ENCODE measurements around the gene CCSAP.

Gene CCSAP

GRCh38 chr1:229298887-229299503 lies 43.9 kb downstream of the CCSAP start:
- H4K20me1 ChIP-seq (ENCODE audit: insufficient read depth, low read length, poor library complexity, severe bottlenecking) = no peaks in the 10 kb centered on the region
- H3K9me3 ChIP-seq (ENCODE audit: insufficient read depth, low read depth, low read length) = no peaks in the 10 kb centered on the region
- no peaks in the 10 kb centered on the region for H3F3A ChIP-seq (ENCODE audit: low read depth)
- no peak overlapping the region for H2AFZ ChIP-seq (ENCODE audit: low read length)
- H3K4me3 ChIP-seq (ENCODE audit: low read length, poor library complexity, severe bottlenecking) = no peak overlapping the region
- H3K9me2 ChIP-seq (replicated peaks; ENCODE audit: low read depth, low read length) = no peaks in the 10 kb centered on the region
- H3K4me1 ChIP-seq (ENCODE audit: insufficient read depth, low read length, poor library complexity, severe bottlenecking) = no peaks in the 10 kb centered on the region
- peaks cover 62% of the 10 kb centered on the region; the same call in 1 of the 2 replicates for H3K36me3 ChIP-seq (ENCODE audit: insufficient read depth, low read length)
- H3K79me2 ChIP-seq (ENCODE audit: insufficient read depth, low read length) = no peaks in the 10 kb centered on the region
- H3K27me3 ChIP-seq (ENCODE audit: insufficient read depth, low read length, poor library complexity, severe bottlenecking) = no peaks in the 10 kb centered on the region
- no peak overlapping the region for H3K4me2 ChIP-seq (ENCODE audit: low read depth, low read length, poor library complexity, severe bottlenecking)
- TF ChIP-seq CTCF (conservative IDR thresholded peaks at IDR 0.05; ENCODE audit: low read length) (no peak), EZH2phosphoT487 (IDR thresholded peaks at IDR 0.05; ENCODE audit: borderline replicate concordance) (no peak)
- H3K9ac ChIP-seq (ENCODE audit: low read depth, low read length, poor library complexity, severe bottlenecking) = no peak overlapping the region

- Histone ChIP-seq H3K9me3 (ENCODE audit: insufficient read depth, low read depth, low read length) (no peaks in the 10 kb centered on the region), H3F3A (ENCODE audit: low read depth) (no peaks in the 10 kb centered on the region), H2AFZ (ENCODE audit: low read length) (no peak overlapping the region), H3K27me3 (ENCODE audit: insufficient read depth, low read length, poor library complexity, severe bottlenecking) (no peaks in the 10 kb centered on the region), H3K9me2 (replicated peaks; ENCODE audit: low read depth, low read length) (no peaks in the 10 kb centered on the region), H3K4me3 (ENCODE audit: low read length, poor library complexity, severe bottlenecking) (no peak overlapping the region), H4K20me1 (ENCODE audit: insufficient read depth, low read length, poor library complexity, severe bottlenecking) (no peaks in the 10 kb centered on the region), H3K79me2 (ENCODE audit: insufficient read depth, low read length) (no peaks in the 10 kb centered on the region), H3K4me2 (ENCODE audit: low read depth, low read length, poor library complexity, severe bottlenecking) (no peak overlapping the region), H3K36me3 (ENCODE audit: insufficient read depth, low read length) (peaks cover 56% of the 10 kb centered on the region; the same call in 1 of the 2 replicates), H3K9ac (ENCODE audit: low read depth, low read length, poor library complexity, severe bottlenecking) (no peak overlapping the region), H3K4me1 (ENCODE audit: insufficient read depth, low read length, poor library complexity, severe bottlenecking) (no peaks in the 10 kb centered on the region)
- no peak for TF ChIP-seq EZH2phosphoT487 (IDR thresholded peaks at IDR 0.05; ENCODE audit: borderline replicate concordance)
- no peak for TF ChIP-seq CTCF (conservative IDR thresholded peaks at IDR 0.05; ENCODE audit: low read length)
Measured at GRCh38 chr1:229298420-229298819, 44.4 kb downstream of the CCSAP start.

DNA sequence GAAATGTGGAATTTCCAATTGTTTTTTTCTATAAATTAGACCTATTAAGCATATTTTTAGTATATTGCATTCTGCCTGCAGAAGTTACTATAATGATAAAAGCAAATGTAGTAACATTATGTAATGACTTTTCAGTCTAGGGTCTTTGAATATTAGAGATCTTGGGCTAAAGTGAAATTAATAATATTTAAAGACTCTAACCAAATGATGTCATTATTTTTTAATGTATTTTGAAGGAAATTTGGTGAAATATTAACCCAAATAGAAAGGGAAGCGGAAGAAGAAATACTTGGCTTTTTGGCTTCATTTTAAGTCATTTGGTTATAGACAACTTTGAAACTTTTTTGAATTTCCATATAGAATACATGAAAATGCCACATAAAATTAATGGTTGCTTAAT lies 45.1 kb downstream of the CCSAP start:
- H3K36me3 ChIP-seq (ENCODE audit: insufficient read depth, low read length) = peaks cover 50% of the 10 kb centered on the region; the same call in 1 of the 2 replicates
- no peaks in the 10 kb centered on the region for H3K79me2 ChIP-seq (ENCODE audit: insufficient read depth, low read length)
- TF ChIP-seq CTCF (conservative IDR thresholded peaks at IDR 0.05; ENCODE audit: low read length) = no peak
- TF ChIP-seq EZH2phosphoT487 (IDR thresholded peaks at IDR 0.05; ENCODE audit: borderline replicate concordance) = no peak
- H3K9me2 ChIP-seq (replicated peaks; ENCODE audit: low read depth, low read length) = no peaks in the 10 kb centered on the region
- no peak overlapping the region for H3K4me2 ChIP-seq (ENCODE audit: low read depth, low read length, poor library complexity, severe bottlenecking)
- H3F3A ChIP-seq (ENCODE audit: low read depth) = no peaks in the 10 kb centered on the region
- H3K4me3 ChIP-seq (ENCODE audit: low read length, poor library complexity, severe bottlenecking) = no peak overlapping the region
- no peak overlapping the region for H3K9ac ChIP-seq (ENCODE audit: low read depth, low read length, poor library complexity, severe bottlenecking)
- H4K20me1 ChIP-seq (ENCODE audit: insufficient read depth, low read length, poor library complexity, severe bottlenecking) = no peaks in the 10 kb centered on the region
- H3K9me3 ChIP-seq (ENCODE audit: insufficient read depth, low read depth, low read length) = no peaks in the 10 kb centered on the region
- H3K27me3 ChIP-seq (ENCODE audit: insufficient read depth, low read length, poor library complexity, severe bottlenecking) = no peaks in the 10 kb centered on the region
- H3K4me1 ChIP-seq (ENCODE audit: insufficient read depth, low read length, poor library complexity, severe bottlenecking) = no peaks in the 10 kb centered on the region
- H2AFZ ChIP-seq (ENCODE audit: low read length) = no peak overlapping the region

Data from Loucy (cell line).